GM12878 (cell line): ENCODE data around the gene C5orf15. TPM values are rescaled to one million over a fixed set of nuclear protein-coding genes. Genes with fewer than 3 reads are reported as not detected.

ENCODE experiments used
- ATAC-seq: fragments of 200-7000 bp; cut with Tn5 transposase; 3 replicates; pipeline ENCODE4 v1.9.1; 2020; ENCODE audit warnings: mild to moderate bottlenecking, moderate library complexity
- BruUV-seq: library from RNA; stranded (reverse); fragments of 400-500 nt; replicated peaks from 2 replicates; lab custom pipeline; 2021; lab: Mats Ljungman, UMichigan
- CTCF ChIA-PET: fragments of 300-600 bp; sonication (Branson Sonifier 250); formaldehyde crosslinking; extraction: SDS; loops from one replicate; lab custom pipeline; 2021; ENCODE audit warnings: inconsistent platforms; lab: Yijun Ruan, JAX
- POLR2A ChIA-PET: fragments of 350-600 bp; formaldehyde crosslinking; extraction: SDS; loops from one replicate; lab custom pipeline; 2021; ENCODE audit warnings: inconsistent platforms; lab: Charles Lee
- RAD21 ChIA-PET: fragments of 300-600 bp; sonication (Branson Sonifier 250); formaldehyde crosslinking; loops from one replicate; lab custom pipeline; 2023; ENCODE audit warnings: antibody characterized with exemption; ENCODE audit not compliant: unreplicated experiment; lab: Charles Lee
- SMC1A ChIA-PET: fragments of 300-600 bp; sonication (Branson Sonifier 250); formaldehyde crosslinking; loops from one replicate; lab custom pipeline; 2023; ENCODE audit not compliant: unreplicated experiment, uncharacterized antibody; lab: Charles Lee
- DNase-seq: peaks from one replicate; pipeline ENCODE4 v3.0.0-alpha.2; 2011; ENCODE audit warnings: low read depth, low spot score
- FAIRE-seq: peaks from 3 replicates; lab custom pipeline; 2011; peaks lifted over from hg19 to GRCh38; lab: Jason Lieb, UNC
- H2AFZ ChIP-seq: 2 replicates; pipeline ENCODE4 v1.6.0; 2011; ENCODE audit warnings: low read depth, low read length, control low read depth; ENCODE audit not compliant: control insufficient read depth
- H3K27ac ChIP-seq: 2 replicates; pipeline ENCODE4 v1.5.1; 2011; ENCODE audit warnings: control low read depth; ENCODE audit not compliant: control insufficient read depth, insufficient read depth
- H3K27me3 ChIP-seq, 2 experiments: replicated peaks in 1 of 2; 2 replicates each; pipeline versions ENCODE4 v1.6.0 to v1.6.1; 2011; ENCODE audit warnings: low read length in 1 of 2; ENCODE audit not compliant: control insufficient read depth in 2 of 2, insufficient read depth in 2 of 2
- H3K36me3 ChIP-seq, 2 experiments: 2 replicates each; pipeline ENCODE4 v1.5.1; 2011; ENCODE audit warnings: low read length in 1 of 2; ENCODE audit not compliant: control insufficient read depth in 2 of 2, insufficient read depth in 2 of 2
- H3K4me1 ChIP-seq: 2 replicates; pipeline ENCODE4 v1.6.1; 2011; ENCODE audit warnings: mild to moderate bottlenecking, low read length, moderate library complexity, mixed read lengths; ENCODE audit not compliant: control insufficient read depth, insufficient read depth
- H3K4me2 ChIP-seq: 2 replicates; pipeline ENCODE4 v1.6.0; 2011; ENCODE audit warnings: control low read depth; ENCODE audit not compliant: control insufficient read depth, insufficient read depth
- H3K4me3 ChIP-seq: fragments of 200-600 bp; sonication (generic); 2 replicates; pipeline ENCODE4 v1.5.1; 2016
- H3K79me2 ChIP-seq: 2 replicates; pipeline ENCODE4 v1.6.0; 2011; ENCODE audit warnings: low read length; ENCODE audit not compliant: control insufficient read depth, insufficient read depth
- H3K9ac ChIP-seq: 2 replicates; pipeline ENCODE4 v1.8.0; 2011; ENCODE audit warnings: low read length, control low read depth, mixed read lengths; ENCODE audit not compliant: control insufficient read depth, insufficient read depth
- H3K9me3 ChIP-seq: replicated peaks from 3 replicates; pipeline ENCODE4 v1.5.1; 2011; ENCODE audit warnings: mild to moderate bottlenecking, low read length; ENCODE audit not compliant: control insufficient read depth, insufficient read depth
- H4K20me1 ChIP-seq: 2 replicates; pipeline ENCODE4 v1.6.0; 2011; ENCODE audit not compliant: control insufficient read depth, insufficient read depth
- ASH2L ChIP-seq: fragments of 300-600, 200-600 bp; sonication (generic); IDR thresholded peaks from 2 replicates; pipeline ENCODE4 v1.6.1; 2017; ENCODE audit warnings: low read depth, mild to moderate bottlenecking, borderline replicate concordance
- BCL11A ChIP-seq: IDR thresholded peaks from 2 replicates; pipeline ENCODE4 v1.6.1; 2011; ENCODE audit warnings: low read depth, low read length
- CBFB ChIP-seq: IDR thresholded peaks from 2 replicates; pipeline ENCODE4 v1.6.1; 2016; ENCODE audit warnings: antibody characterized with exemption, low read depth
- CREM ChIP-seq: IDR thresholded peaks from 2 replicates; pipeline ENCODE4 v1.6.1; 2014; ENCODE audit warnings: antibody characterized with exemption, low read depth
- E2F4 ChIP-seq: IDR thresholded peaks from 2 replicates; pipeline ENCODE4 v1.6.1; 2012; ENCODE audit warnings: low read depth, low read length, improper control_type of control experiment
- EGR1 ChIP-seq, 2 experiments: IDR thresholded peaks; 1 replicate in 1 of 2; 2 replicates in 1 of 2; pipeline ENCODE4 v1.6.1; 2011 to 2012; ENCODE audit warnings: low read depth in 2 of 2, low read length in 2 of 2, borderline replicate concordance in 1 of 2, mild to moderate bottlenecking in 1 of 2, moderate library complexity in 1 of 2
- FOXK2 ChIP-seq: fragments of 450-650 bp; IDR thresholded peaks from 2 replicates; pipeline ENCODE4 v1.6.1; 2017; ENCODE audit warnings: mild to moderate bottlenecking, moderate library complexity
- IKZF1 ChIP-seq: fragments of 450-650 bp; conservative IDR thresholded peaks from 2 replicates; pipeline ENCODE4 v1.6.1; 2017; ENCODE audit warnings: antibody characterized with exemption, mild to moderate bottlenecking
- NFIC ChIP-seq: IDR thresholded peaks from 2 replicates; pipeline ENCODE4 v1.6.1; 2012; ENCODE audit warnings: low read depth, mild to moderate bottlenecking, inconsistent platforms, low read length, moderate library complexity
- PKNOX1 ChIP-seq: fragments of 450-650 bp; IDR thresholded peaks from 2 replicates; pipeline ENCODE4 v1.6.1; 2016; ENCODE audit warnings: mild to moderate bottlenecking
- POU2F2 ChIP-seq: IDR thresholded peaks from 3 replicates; pipeline ENCODE4 v1.6.1; 2011; ENCODE audit warnings: low read depth, mild to moderate bottlenecking, low read length, borderline replicate concordance
- RCOR1 ChIP-seq: conservative IDR thresholded peaks from 2 replicates; pipeline ENCODE4 v1.6.1; 2012; ENCODE audit warnings: low read depth, low read length, improper control_type of control experiment
- SMAD1 ChIP-seq: fragments of 450-650 bp; IDR thresholded peaks from 2 replicates; pipeline ENCODE4 v1.6.1; 2018; ENCODE audit warnings: mild to moderate bottlenecking, low read depth; ENCODE audit not compliant: partially characterized antibody
- STAT1 ChIP-seq: fragments of 450-650 bp; conservative IDR thresholded peaks from 2 replicates; pipeline ENCODE4 v1.6.1; 2014; ENCODE audit warnings: antibody characterized with exemption, mild to moderate bottlenecking
- WGBS: methylation state at CpG from one replicate; pipeline ENCODE4 v1.1.6; 2016; ENCODE audit warnings: low lambda C conversion rate; ENCODE audit not compliant: insufficient replicate concordance, insufficient coverage; ENCODE audit errors: missing lambda C conversion rate; 5-methylcytosine and 5-hydroxymethylcytosine counted together
- in situ Hi-C: fragments of 300-500 bp; cut with MboI; formaldehyde crosslinking; loops from 9 replicates; pipeline ENCODE4 v1.14.3; 2018; ENCODE audit warnings: mixed read lengths
- intact Hi-C: fragments of 100-400 bp; cut with micrococcal nuclease; formaldehyde crosslinking; loops from one replicate; pipeline ENCODE4 v1.14.2; 2022; ENCODE audit not compliant: unreplicated experiment
- polyA plus RNA-seq, 11 experiments: library from polyadenylated mRNA; depleted of rRNA in 4 of 11; unstranded in 6 of 11; stranded (reverse) in 5 of 11; fragments of >200 nt; fragmentation: Nextera tagmentation in 4 of 11; fragmentation: Illumina TruSeq in 1 of 11; extraction: Ambion mirVana in 4 of 11; extraction: Trizol in 1 of 11; gene quantifications; 1 replicate in 1 of 11; 2 replicates in 10 of 11; pipeline versions ENCODE4 v1.2.1 to v1.2.3, GENCODE V29; 2011 to 2016; ENCODE audit warnings: inconsistent platforms in 2 of 11, missing spikeins in 2 of 11, low read depth in 1 of 11
- total RNA-seq, 4 experiments: library from RNA; depleted of rRNA in 3 of 4; stranded (reverse); fragments of >200 nt in 3 of 4; fragmentation: Illumina TruSeq in 1 of 4; extraction: Trizol in 1 of 4; gene quantifications; 2 replicates each; pipeline versions ENCODE4 v1.2.1 to v1.2.3, GENCODE V29; 2013 to 2021
- TF ChIP-seq, protein P1 (sequence below): IDR thresholded peaks from 2 replicates; pipeline ENCODE4 v1.6.1; 2011; ENCODE audit warnings: borderline replicate concordance, low read depth, mild to moderate bottlenecking, moderate library complexity, mixed read lengths, low read length; ENCODE audit not compliant: insufficient read depth; ENCODE audit errors: extremely low read length

The C5orf15 gene
- total and polyA plus RNA-seq, 10 of the 15 experiments (the other 5 are each of a cell fraction or from before 2014, with no cell fraction given): 21.7 to 69.6 (median 46.0) TPM

GRCh38 chr5:133995883-133996563 is 27.6 kb upstream of the C5orf15 start (continued):
- no peak for TF ChIP-seq SMAD1
- TF ChIP-seq E2F4: no peak
- no peak for TF ChIP-seq STAT1
- TF ChIP-seq, all 136 proteins: peak for 0

- Histone ChIP-seq H3K36me3 (peaks cover 13 to 14% of the 10 kb centered on the region in 2 experiments), H3K27me3 (no peaks in the 10 kb centered on the region), H3K27ac (no peak overlapping the region), H3K79me2 (peaks cover 87% of the 10 kb centered on the region), H3K4me3 (no peak overlapping the region; the same call in 1 of the 2 replicates), H3K9ac (no peak overlapping the region), H4K20me1 (peaks cover 41% of the 10 kb centered on the region), H3K9me3 (no peaks in the 10 kb centered on the region), H3K4me1 (peaks cover 22% of the 10 kb centered on the region), H2AFZ (no peak overlapping the region), H3K4me2 (no peak overlapping the region)
- WGBS: 63% methylated on average over 8 of the region's 8 CpGs
- TF ChIP-seq NFIC (no peak), CREM (no peak), FOXK2 (no peak), EGR1 (IDR thresholded peaks at IDR 0.05; ENCODE audit: borderline replicate concordance in 1 of 2, low read depth in 2 of 2, low read length in 2 of 2) (no peak), PKNOX1 (no peak), IKZF1 (no peak), RCOR1 (no peak), POU2F2 (no peak), ASH2L (no peak), CBFB (no peak), BCL11A (no peak), E2F4 (no peak)
- TF ChIP-seq, protein P1, sequence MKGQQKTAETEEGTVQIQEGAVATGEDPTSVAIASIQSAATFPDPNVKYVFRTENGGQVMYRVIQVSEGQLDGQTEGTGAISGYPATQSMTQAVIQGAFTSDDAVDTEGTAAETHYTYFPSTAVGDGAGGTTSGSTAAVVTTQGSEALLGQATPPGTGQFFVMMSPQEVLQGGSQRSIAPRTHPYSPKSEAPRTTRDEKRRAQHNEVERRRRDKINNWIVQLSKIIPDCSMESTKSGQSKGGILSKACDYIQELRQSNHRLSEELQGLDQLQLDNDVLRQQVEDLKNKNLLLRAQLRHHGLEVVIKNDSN: no peak
- DNase-seq (no peak), FAIRE-seq (no peak), ATAC-seq (peak; percentile 43)
- intact Hi-C loops (no loop called here), in situ Hi-C loops (no loop called here)
- ChIA-PET RAD21 (interaction anchor here (0.6 to 1.7 kb wide), 3 partner anchors 8 to 26 kb away, joined by 3 to 6 read pairs (median 4); no protein-coding TSS in a partner anchor), SMC1A (interaction anchor here (0.9 to 2.9 kb wide), 5 partner anchors 8 to 238 kb away, joined by 3 to 16 read pairs (median 5); no protein-coding TSS in a partner anchor), POLR2A (interaction anchor here (1.0 kb wide), 1 partner anchor 25 kb away, joined by 3 read pairs; no protein-coding TSS in a partner anchor), CTCF (interaction anchor here (1.1 to 9.8 kb wide), 9 partner anchors 9 to 143 kb away, joined by 3 to 179 read pairs (median 8); partner anchors contain the start of gene VDAC1)
- BruUV-seq: no TSS peak
These were observed 26.9 kb upstream of the C5orf15 start for GRCh38 chr5:133995341-133995740.
